Adipose tissue (tissue), 3 donors: Measurements from ENCODE around the gene OR6C76. TPM values are rescaled to one million over a fixed set of nuclear protein-coding genes. Genes with fewer than 3 reads are reported as not detected.
"Not testable (repeated sequence)": the region's sequence is repeated elsewhere in the genome, so short reads cannot be mapped to it uniquely, and the experiment has no call there.

Experiments used
- H3K27ac ChIP-seq: one replicate; pipeline ENCODE4 v1.5.1; 2013; ENCODE audit warnings: low read depth, low read length
- WGBS, 3 donors: extraction: QIAGEN DNeasy Blood & Tissue Kit; methylation state at CpG; one replicate each; pipeline ENCODE4 v1.1.7; 2013; 5-methylcytosine and 5-hydroxymethylcytosine counted together
- polyA plus RNA-seq, 3 donors: library from polyadenylated mRNA; stranded (reverse); fragments of 200-250 nt; gene quantifications; one replicate each; pipeline ENCODE4 v1.2.3, GENCODE V29; 2013
- donor health status: healthy with polysubstance abuse.
- donor health status: Bipolar disorder and iron deficiency.
- donor health status: healthy.

OR6C76 gene
- polyA plus RNA-seq = not detected

GRCh38 chr12:55425954-55426353 lies at the start of gene OR6C76:
OR6C76 (plus strand) TSS chr12:55426254; CDS start chr12:55426254, 0 bp downstream.
- H3K27ac ChIP-seq = no peak within 1 kb of the TSS
- WGBS, 3 donors = 51 to 89% (median 87%) methylated on average over 4 of the region's 4 CpGs

- H3K27ac ChIP-seq = no peak overlapping the region
Measured at GRCh38 chr12:55385891-55386290, 40.2 kb upstream of the OR6C76 start.

GRCh38 chr12:55392032-55392795 lies 33.8 kb upstream of the OR6C76 start:
- WGBS, 3 donors = 90 to 96% (median 91%) methylated on average over 23 of the region's 23 CpGs
- no peak overlapping the region for H3K27ac ChIP-seq

- H3K27ac ChIP-seq = no peak overlapping the region
- WGBS, 3 donors = 68 to 92% (median 82%) methylated on average over 1 of the region's 1 CpG
Measured at GRCh38 chr12:55396326-55396725, 29.7 kb upstream of the OR6C76 start.

GRCh38 chr12:55400229-55400628 lies 25.8 kb upstream of the OR6C76 start, which contains the start of gene OR6C65:
OR6C65 (plus strand) TSS chr12:55400529; CDS start chr12:55400529, 0 bp downstream.
- H3K27ac ChIP-seq = no peak within 1 kb of the TSS
- WGBS, 3 donors = 83 to 96% (median 93%) methylated on average over 1 of the region's 1 CpG

- 67 to 87% (median 68%) methylated on average over 1 of the region's 1 CpG for WGBS, 3 donors
- no peak overlapping the region for H3K27ac ChIP-seq
Measured at GRCh38 chr12:55407866-55408265, 18.2 kb upstream of the OR6C76 start.

- 89 to 97% (median 89%) methylated on average over 1 of the region's 1 CpG for WGBS, 3 donors
- H3K27ac ChIP-seq = not testable (repeated sequence)
Measured at GRCh38 chr12:55409133-55409532, 16.9 kb upstream of the OR6C76 start.

GRCh38 chr12:55412138-55412537 lies 13.9 kb upstream of the OR6C76 start:
- 92 to 94% (median 93%) methylated on average over 15 of the region's 15 CpGs for WGBS, 3 donors
- H3K27ac ChIP-seq = not testable (repeated sequence)

- WGBS, 3 donors = 84 to 95% (median 94%) methylated on average over 4 to 5 of the region's 6 CpGs
- H3K27ac ChIP-seq = not testable (repeated sequence)
Measured at GRCh38 chr12:55413498-55414388, 12.3 kb upstream of the OR6C76 start.

- H3K27ac ChIP-seq = not testable (repeated sequence)
- WGBS, 3 donors = 48 to 59% (median 51%) methylated on average over 10 to 11 of the region's 11 CpGs
Measured at GRCh38 chr12:55414396-55414823, 11.6 kb upstream of the OR6C76 start.

GRCh38 chr12:55414889-55415288 lies 11.2 kb upstream of the OR6C76 start:
- WGBS, 3 donors = 1 to 42% (median 8%) methylated on average over 5 to 10 of the region's 34 CpGs
- H3K27ac ChIP-seq = not testable (repeated sequence)

GRCh38 chr12:55416961-55417360 lies 9.1 kb upstream of the OR6C76 start:
- H3K27ac ChIP-seq = no peak overlapping the region
- WGBS, 3 donors = 40 to 100% (median 100%) methylated on average over 1 of the region's 1 CpG

- WGBS, 3 donors = 69 to 88% (median 85%) methylated on average over 2 of the region's 2 CpGs
Measured at GRCh38 chr12:55420307-55420962, 5.6 kb upstream of the OR6C76 start.

GRCh38 chr12:55428331-55429243 lies 2.5 kb downstream of the OR6C76 start:
- H3K27ac ChIP-seq = no peak overlapping the region
- 27 to 42% (median 34%) methylated on average over 1 of the region's 1 CpG for WGBS, 3 donors

More at GRCh38 chr12:55420307-55420962, 5.6 kb upstream of the OR6C76 start:
- no peak overlapping the region for H3K27ac ChIP-seq

- WGBS, 3 donors = 80 to 93% (median 87%) methylated on average over 5 of the region's 5 CpGs
Measured at GRCh38 chr12:55441233-55441632, 15.2 kb downstream of the OR6C76 start.

GRCh38 chr12:55443776-55444175 lies 17.7 kb downstream of the OR6C76 start, which contains the start of gene OR6C2:
OR6C2 (plus strand) TSS chr12:55444076; CDS start chr12:55452214, 8,138 bp downstream.
- H3K27ac ChIP-seq = no peak within 1 kb of the TSS
- WGBS, 3 donors = 44 to 50% (median 45%) methylated on average over 2 of the region's 2 CpGs

More at GRCh38 chr12:55441233-55441632, 15.2 kb downstream of the OR6C76 start:
- H3K27ac ChIP-seq = not testable (repeated sequence)

GRCh38 chr12:55445357-55445756 lies 19.3 kb downstream of the OR6C76 start:
- no peak overlapping the region for H3K27ac ChIP-seq
- WGBS, 3 donors = 92 to 99% (median 94%) methylated on average over 1 of the region's 1 CpG

- 60 to 81% (median 76%) methylated on average over 5 of the region's 5 CpGs for WGBS, 3 donors
- H3K27ac ChIP-seq = no peak overlapping the region
Measured at GRCh38 chr12:55446326-55446725, 20.3 kb downstream of the OR6C76 start.
